HEK293 (cell line): ENCODE data around the gene ADD1.
A peak's percentile ranks its signal among the peaks of the same experiment; 100 is the strongest.

Experiments used
- CTCF ChIA-PET: fragments of 350-600 bp; formaldehyde crosslinking; extraction: SDS; loops from one replicate; lab custom pipeline; 2021; ENCODE audit warnings: antibody characterized with exemption; lab: Yijun Ruan, JAX
- POLR2A ChIA-PET: fragments of 300-600 bp; formaldehyde crosslinking; extraction: SDS; loops from one replicate; lab custom pipeline; 2020; ENCODE audit warnings: antibody characterized with exemption, inconsistent platforms; lab: Yijun Ruan, JAX
- H3K27ac ChIP-seq: fragments of 200-500 bp; sonication (Bioruptor generic); 2 replicates; pipeline ENCODE4 v1.5.1; 2014; ENCODE audit warnings: low read depth, low read length, control low read depth, inconsistent platforms; ENCODE audit errors: extremely low read depth
- H3K36me3 ChIP-seq, 2 experiments: fragments of 200-500 bp in 1 of 2; sonication (Bioruptor generic) in 1 of 2; 1 replicate in 1 of 2; 2 replicates in 1 of 2; pipeline ENCODE4 v1.5.1; 2014 to 2017; ENCODE audit warnings: inconsistent platforms in 2 of 2, low read length in 2 of 2; ENCODE audit not compliant: control insufficient read depth in 2 of 2, insufficient read depth in 1 of 2
- H3K4me1 ChIP-seq: fragments of 200-500 bp; sonication (Bioruptor generic); 2 replicates; pipeline ENCODE4 v1.5.1; 2014; ENCODE audit warnings: mild to moderate bottlenecking, low read length, inconsistent platforms; ENCODE audit not compliant: control insufficient read depth, insufficient read depth
- H3K4me3 ChIP-seq: 2 replicates; pipeline ENCODE4 v1.5.1; 2011; ENCODE audit warnings: low read depth, mild to moderate bottlenecking, control low read depth, low read length, moderate library complexity
- H3K9me3 ChIP-seq: fragments of 200-500 bp; sonication (Bioruptor generic); 2 replicates; pipeline ENCODE4 v1.5.1; 2014; ENCODE audit warnings: low read depth, low read length, inconsistent platforms; ENCODE audit not compliant: control insufficient read depth, insufficient read depth
- ATF2 ChIP-seq: fragments of 450-650 bp; formaldehyde crosslinking; IDR thresholded peaks from 2 replicates; pipeline ENCODE4 v1.5.1; 2016; ENCODE audit warnings: missing biosample characterization, missing genetic modification characterization, low read depth
- GLIS2 ChIP-seq: fragments of 450-650 bp; formaldehyde crosslinking; IDR thresholded peaks from 2 replicates; pipeline ENCODE4 v1.5.1; 2016; ENCODE audit warnings: missing biosample characterization, missing genetic modification characterization
- HIC1 ChIP-seq: fragments of 450-650 bp; formaldehyde crosslinking; IDR thresholded peaks from 2 replicates; pipeline ENCODE4 v1.5.1; 2016; ENCODE audit warnings: missing biosample characterization, missing genetic modification characterization
- HOXD13 ChIP-seq: sonication (generic); formaldehyde crosslinking; IDR thresholded peaks from 2 replicates; pipeline ENCODE4 v1.8.0; 2022; ENCODE audit warnings: missing genetic modification reagents, borderline replicate concordance
- KLF1 ChIP-seq: fragments of 450-650 bp; formaldehyde crosslinking; IDR thresholded peaks from 2 replicates; pipeline ENCODE4 v1.5.1; 2016; ENCODE audit warnings: missing biosample characterization, missing genetic modification characterization
- KLF8 ChIP-seq: fragments of 450-650 bp; formaldehyde crosslinking; IDR thresholded peaks from 2 replicates; pipeline ENCODE4 v1.5.1; 2016; ENCODE audit warnings: missing biosample characterization, missing genetic modification characterization
- KLF9 ChIP-seq: fragments of 450-650 bp; formaldehyde crosslinking; IDR thresholded peaks from 2 replicates; pipeline ENCODE4 v1.5.1; 2016; ENCODE audit warnings: missing biosample characterization, missing genetic modification characterization, low read depth
- PATZ1 ChIP-seq: fragments of 450-650 bp; formaldehyde crosslinking; IDR thresholded peaks from 2 replicates; pipeline ENCODE4 v1.5.1; 2016; ENCODE audit warnings: missing biosample characterization, missing genetic modification characterization
- PBX3 ChIP-seq: sonication (generic); formaldehyde crosslinking; IDR thresholded peaks from 2 replicates; pipeline ENCODE4 v1.8.1; 2022; ENCODE audit warnings: mild to moderate bottlenecking, moderate library complexity, missing genetic modification reagents
- SP3 ChIP-seq: fragments of 450-650 bp; formaldehyde crosslinking; IDR thresholded peaks from 2 replicates; pipeline ENCODE4 v1.5.1; 2016; ENCODE audit warnings: missing biosample characterization, missing genetic modification characterization
- ZIC2 ChIP-seq: fragments of 450-650 bp; formaldehyde crosslinking; IDR thresholded peaks from 2 replicates; pipeline ENCODE4 v1.5.1; 2016; ENCODE audit warnings: missing biosample characterization, missing genetic modification characterization
- ZNF18 ChIP-seq: fragments of 450-650 bp; formaldehyde crosslinking; IDR thresholded peaks from 2 replicates; pipeline ENCODE4 v1.5.1; 2016; ENCODE audit warnings: missing biosample characterization, missing genetic modification characterization
- ZNF23 ChIP-seq: fragments of 450-650 bp; formaldehyde crosslinking; IDR thresholded peaks from 2 replicates; pipeline ENCODE4 v1.5.1; 2016; ENCODE audit warnings: missing biosample characterization, missing genetic modification characterization, borderline replicate concordance
- ZNF248 ChIP-seq: fragments of 450-650 bp; formaldehyde crosslinking; IDR thresholded peaks from 2 replicates; pipeline ENCODE4 v1.5.1; 2017; ENCODE audit warnings: missing biosample characterization, missing genetic modification characterization
- ZNF26 ChIP-seq: fragments of 450-650 bp; formaldehyde crosslinking; IDR thresholded peaks from 2 replicates; pipeline ENCODE4 v1.5.1; 2016; ENCODE audit warnings: missing biosample characterization, missing genetic modification characterization
- ZNF335 ChIP-seq: fragments of 450-650 bp; formaldehyde crosslinking; conservative IDR thresholded peaks from 2 replicates; pipeline ENCODE4 v1.5.1; 2016; ENCODE audit warnings: missing biosample characterization, missing genetic modification characterization
- ZNF514 ChIP-seq: fragments of 450-650 bp; formaldehyde crosslinking; IDR thresholded peaks from 2 replicates; pipeline ENCODE4 v1.5.1; 2016; ENCODE audit warnings: missing biosample characterization, missing genetic modification characterization
- ZNF654 ChIP-seq: fragments of 450-650 bp; formaldehyde crosslinking; IDR thresholded peaks from 2 replicates; pipeline ENCODE4 v1.5.1; 2016; ENCODE audit warnings: low read depth, missing biosample characterization, missing genetic modification characterization
- ZNF777 ChIP-seq: fragments of 450-650 bp; formaldehyde crosslinking; IDR thresholded peaks from 2 replicates; pipeline ENCODE4 v1.5.1; 2017; ENCODE audit warnings: missing biosample characterization, missing genetic modification characterization, borderline replicate concordance
- ZSCAN18 ChIP-seq: fragments of 450-650 bp; formaldehyde crosslinking; IDR thresholded peaks from 2 replicates; pipeline ENCODE4 v1.5.1; 2016; ENCODE audit warnings: missing biosample characterization, missing genetic modification characterization
- ZSCAN4 ChIP-seq: fragments of 450-650 bp; formaldehyde crosslinking; IDR thresholded peaks from 2 replicates; pipeline ENCODE4 v1.5.1; 2017; ENCODE audit warnings: missing biosample characterization, missing genetic modification characterization
- ZXDB ChIP-seq: fragments of 450-650 bp; formaldehyde crosslinking; IDR thresholded peaks from 2 replicates; pipeline ENCODE4 v1.5.1; 2016; ENCODE audit warnings: missing biosample characterization, missing genetic modification characterization

ADD1 gene

GRCh38 chr4:2817701-2818350 is 25.8 kb upstream of the ADD1 start (continued):
- peak; percentile 51; the same call in 1 of the 2 replicates for TF ChIP-seq PATZ1 (tag by site-specific recombination)
- TF ChIP-seq KLF9, result peak; percentile 85
- peak; percentile 48; the same call in 1 of the 2 replicates for TF ChIP-seq ZXDB (tag by site-specific recombination)
- peak; percentile 46; the same call in 1 of the 2 replicates for TF ChIP-seq KLF8 (tag by site-specific recombination)
- no peak for TF ChIP-seq ZNF248 (tag by site-specific recombination)
- no peak for TF ChIP-seq ZSCAN4
- 0 out of 2 replicates have a peak, but pooled peaks have one; percentile 14 for TF ChIP-seq HIC1 (tag by site-specific recombination)
- TF ChIP-seq ATF2 (tag by site-specific recombination), result no peak
- TF ChIP-seq HOXD13 (CRISPR knock-in tag), result no peak
- TF ChIP-seq KLF1 (tag by site-specific recombination), result peak; percentile 64
- no peak for TF ChIP-seq ZNF514 (tag by site-specific recombination)
- peak; percentile 37; the same call in 1 of the 2 replicates for TF ChIP-seq ZNF335

- ChIA-PET CTCF (interaction anchor here (1.3 kb wide), 1 partner anchor 137 kb away, joined by 5 read pairs; no protein-coding TSS in a partner anchor), POLR2A (interaction anchor here (0.5 to 1.1 kb wide), 4 partner anchors 45 to 282 kb away, joined by 3 read pairs; partner anchors contain the start of gene FAM193A)
- Histone ChIP-seq H3K4me1 (no peaks in the 10 kb centered on the region), H3K4me3 (peak overlapping the region; percentile 56), H3K9me3 (no peaks in the 10 kb centered on the region), H3K27ac (peak overlapping the region; percentile 87; the same call in 1 of the 2 replicates), H3K36me3 (peaks cover 0 to 30% of the 10 kb centered on the region in 2 experiments; a peak in 1 of 3 replicates)
- TF ChIP-seq ZNF26 (tag by site-specific recombination) (no peak), ZIC2 (tag by site-specific recombination) (peak; percentile 20; the same call in 1 of the 2 replicates), PBX3 (CRISPR knock-in tag) (no peak), KLF1 (tag by site-specific recombination) (peak; percentile 84), ZNF654 (no peak), GLIS2 (tag by site-specific recombination) (peak; percentile 69), ZNF18 (tag by site-specific recombination) (no peak), ZNF23 (tag by site-specific recombination) (no peak), ZSCAN18 (tag by site-specific recombination) (no peak), ZNF777 (tag by site-specific recombination) (no peak), SP3 (tag by site-specific recombination) (peak; percentile 57)
Observed at GRCh38 chr4:2818351-2818939, 25.2 kb upstream of the ADD1 start.
